Skin of body (tissue), 2 donors: ENCODE data around the gene ELMO1. TPM values are rescaled to one million over a fixed set of nuclear protein-coding genes. Genes with fewer than 3 reads are reported as not detected.

Experiments used
- DNase-seq: peaks from one replicate; lab custom pipeline; 2025; lab: John Stamatoyannopoulos, UW
- total RNA-seq: library from RNA; depleted of rRNA; stranded (reverse); fragments of >200 nt; gene quantifications from one replicate; pipeline ENCODE4 v1.2.3, GENCODE V29; 2014

The ELMO1 gene
- total RNA-seq, 1 donor from 2014 or later, result 37.9 TPM

- no peak for DNase-seq
These were observed 520.4 kb downstream of the ELMO1 start for GRCh38 chr7:36928311-36928710.

DNA sequence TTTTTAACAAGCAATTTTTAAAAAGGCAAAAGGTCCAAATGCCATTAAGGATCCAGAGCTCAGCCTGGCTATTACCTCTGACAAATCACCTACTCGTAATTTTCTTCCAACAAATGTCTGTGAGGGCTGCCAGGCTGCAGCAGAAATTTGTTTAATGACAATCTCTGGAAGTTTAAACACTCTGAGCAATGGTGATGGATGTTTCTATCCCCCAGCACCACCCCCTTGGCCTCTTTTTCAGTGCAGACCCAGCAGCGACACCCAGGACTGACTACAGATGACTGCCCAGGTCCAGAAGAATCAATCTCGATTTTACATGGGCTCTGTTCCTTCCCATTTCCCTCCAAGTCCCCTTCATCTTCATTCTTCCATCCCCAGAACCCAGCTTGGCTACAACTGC, 523.0 kb downstream of the ELMO1 start:
- DNase-seq, result no peak

DNA sequence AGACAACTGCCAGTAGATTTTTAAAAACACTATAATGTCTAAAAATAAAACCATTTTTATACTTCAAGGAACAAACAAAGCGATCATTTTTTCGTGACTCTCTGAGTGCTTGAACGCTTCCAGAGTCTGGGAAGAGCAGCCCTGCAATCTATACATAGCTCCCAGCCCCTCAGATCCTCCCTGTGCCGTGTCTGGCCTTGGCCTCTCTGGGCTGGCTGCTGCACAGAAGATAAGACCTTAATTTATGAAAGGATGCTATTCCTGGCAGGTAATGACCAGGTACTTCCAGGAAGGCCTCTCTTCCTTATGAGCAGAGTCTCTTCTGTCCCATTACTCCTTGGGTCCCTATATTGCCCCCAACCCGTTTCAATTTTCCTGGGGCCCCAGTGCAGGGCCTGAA, 523.5 kb downstream of the ELMO1 start:
- DNase-seq, result no peak

GRCh38 chr7:36923943-36924436, 524.7 kb downstream of the ELMO1 start:
- DNase-seq, result no peak

- no peak for DNase-seq
These were observed 525.5 kb downstream of the ELMO1 start for GRCh38 chr7:36923185-36923584.

GRCh38 chr7:36920433-36920832, 528.2 kb downstream of the ELMO1 start:
- DNase-seq, result no peak

DNA sequence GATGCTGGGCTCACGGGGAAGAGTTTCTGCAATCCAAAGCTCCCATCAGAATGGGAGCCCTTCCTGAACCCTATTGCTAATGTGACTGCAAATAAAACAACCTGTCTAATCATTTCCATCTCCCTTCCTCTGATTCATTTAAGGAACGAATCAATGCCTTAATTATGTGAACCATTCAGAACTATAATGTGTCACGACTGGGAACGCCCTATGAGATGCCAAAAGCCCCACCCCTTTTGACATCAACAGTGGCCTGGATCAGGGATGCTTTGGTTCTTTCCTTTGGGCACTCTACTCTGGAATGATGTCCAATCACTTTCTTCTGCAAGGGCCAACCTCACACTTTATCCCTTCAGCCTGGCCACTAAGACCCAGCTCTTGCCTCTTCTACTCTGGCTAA, 528.9 kb downstream of the ELMO1 start:
- DNase-seq, result no peak

- no peak for DNase-seq
These were observed 530.1 kb downstream of the ELMO1 start for GRCh38 chr7:36918591-36918990.

DNA sequence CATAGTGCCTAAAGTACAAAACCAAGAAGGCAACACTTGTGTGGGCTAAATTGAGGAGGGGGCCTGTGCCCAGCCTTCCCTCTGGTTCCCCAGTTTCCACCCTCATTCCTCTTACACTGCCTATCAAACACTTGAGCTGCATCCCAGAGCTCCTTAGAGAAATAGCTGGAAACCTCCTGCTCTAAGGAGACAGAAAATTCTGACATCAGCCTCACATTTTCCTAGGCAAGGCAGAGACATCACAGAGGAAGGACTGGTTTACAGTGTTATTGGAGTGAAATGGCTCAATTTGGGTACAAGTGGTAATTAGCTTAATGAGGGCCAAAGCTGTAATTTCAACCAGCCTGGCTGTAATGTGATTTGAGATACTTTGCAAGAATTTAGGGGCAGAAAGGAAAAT, 532.0 kb downstream of the ELMO1 start:
- DNase-seq, result no peak

DNA sequence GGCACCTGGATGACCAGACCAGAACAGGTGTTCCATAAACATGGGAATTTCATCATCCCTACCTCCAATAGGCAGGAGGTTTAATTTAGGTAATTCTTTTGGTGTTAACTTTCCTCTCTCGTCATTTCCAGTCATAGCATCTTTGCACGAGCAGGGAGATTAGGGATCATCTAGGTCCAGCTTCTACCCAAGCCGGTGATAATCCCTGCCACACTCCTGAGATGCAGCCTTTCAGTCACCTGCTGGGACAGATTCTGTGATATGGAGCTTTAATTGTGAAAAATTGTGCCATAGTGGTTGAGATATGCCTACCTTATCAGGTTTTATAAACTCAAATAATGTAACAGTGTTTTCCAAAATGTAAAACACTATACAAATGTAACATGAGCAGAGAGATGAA, 532.5 kb downstream of the ELMO1 start:
- DNase-seq, result no peak

DNA sequence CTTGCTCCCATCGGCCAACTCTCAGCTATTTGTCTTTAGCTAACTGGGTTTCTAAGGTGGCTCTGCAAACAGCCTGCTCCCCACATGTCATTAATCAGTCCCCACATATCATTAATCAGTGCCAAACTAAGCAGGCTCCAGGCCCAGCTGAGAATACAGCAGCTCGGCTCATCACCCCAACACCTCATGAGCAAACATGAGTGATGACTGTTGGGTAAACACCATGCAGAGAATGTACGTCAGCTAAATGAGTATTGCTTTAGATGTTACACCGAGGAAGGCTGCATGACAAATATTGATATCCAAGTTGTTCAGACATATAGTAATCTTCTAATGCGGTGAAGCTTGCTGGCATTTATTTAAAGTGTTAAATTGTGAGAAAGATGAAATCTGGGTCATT, 536.9 kb downstream of the ELMO1 start:
- no peak for DNase-seq

DNA sequence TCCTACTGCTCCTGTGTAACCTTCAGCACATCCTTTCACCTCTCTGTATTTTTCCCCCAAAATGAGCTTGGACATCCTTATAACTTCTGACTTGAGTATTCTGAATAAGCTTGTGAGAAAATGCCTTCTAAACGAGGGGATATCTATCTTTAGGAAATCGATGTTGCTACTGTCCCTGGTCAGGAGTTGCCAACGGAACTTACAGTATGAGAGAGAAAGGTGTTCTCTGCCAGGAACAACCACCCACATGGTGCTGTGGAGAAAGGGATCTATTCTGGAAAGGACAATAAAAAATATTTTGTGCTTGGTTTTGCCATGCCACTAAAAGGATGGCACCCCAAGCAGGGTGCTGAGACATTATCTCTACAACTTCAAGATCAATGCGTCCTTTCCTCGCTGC, 537.8 kb downstream of the ELMO1 start:
- DNase-seq, result no peak

DNA sequence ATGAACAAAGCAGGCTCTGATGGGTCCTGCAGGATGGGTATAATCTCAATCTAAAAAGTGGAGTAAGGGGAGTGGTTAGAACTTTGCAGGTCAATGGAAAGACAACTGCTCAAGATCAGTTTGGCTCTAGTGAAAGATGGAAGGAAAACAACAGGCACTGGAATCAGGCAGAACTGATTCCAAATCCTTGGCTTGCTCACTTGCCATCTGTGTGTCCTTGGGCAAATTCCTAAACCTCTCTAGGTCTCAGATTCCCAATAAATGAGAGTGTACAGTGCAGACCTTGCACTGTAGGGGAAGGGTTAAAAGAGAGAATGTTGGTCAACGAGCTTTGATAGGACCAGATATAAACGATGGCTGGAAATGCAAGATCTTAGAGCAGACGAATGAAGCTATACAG, 538.3 kb downstream of the ELMO1 start:
- no peak for DNase-seq

DNA sequence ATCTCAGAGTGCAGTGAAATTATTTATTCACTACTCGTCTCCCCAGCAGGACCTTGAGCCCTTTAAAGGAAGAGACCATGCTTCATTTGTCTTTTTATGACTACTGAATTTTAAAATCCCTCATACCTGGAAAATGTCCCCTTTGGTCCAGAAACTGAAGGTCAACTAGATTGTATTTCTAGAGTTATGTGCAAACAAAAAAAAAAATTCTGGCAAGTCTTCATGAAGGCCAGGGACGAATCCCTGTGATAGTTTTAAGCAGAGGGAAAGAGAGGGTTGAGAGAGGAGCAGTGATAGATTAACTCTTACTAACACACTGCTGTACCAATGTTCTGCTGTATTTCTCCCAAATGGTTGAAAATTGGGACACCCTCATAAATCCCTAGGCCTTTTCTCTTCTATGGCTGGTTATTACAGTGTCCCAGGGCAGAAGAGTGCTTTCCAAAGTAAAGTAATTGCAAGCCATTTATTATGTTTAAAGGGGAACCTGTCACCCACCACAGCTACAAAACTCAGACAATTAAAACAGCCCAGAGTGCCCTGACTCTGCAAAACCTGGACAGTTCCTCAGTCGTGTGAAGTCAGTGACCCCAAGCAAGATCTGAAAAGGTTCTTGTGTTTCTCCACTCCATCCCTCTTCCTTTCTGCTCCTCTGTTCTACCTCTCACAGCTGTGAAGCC, 541.6 kb downstream of the ELMO1 start:
- DNase-seq, result no peak

DNA sequence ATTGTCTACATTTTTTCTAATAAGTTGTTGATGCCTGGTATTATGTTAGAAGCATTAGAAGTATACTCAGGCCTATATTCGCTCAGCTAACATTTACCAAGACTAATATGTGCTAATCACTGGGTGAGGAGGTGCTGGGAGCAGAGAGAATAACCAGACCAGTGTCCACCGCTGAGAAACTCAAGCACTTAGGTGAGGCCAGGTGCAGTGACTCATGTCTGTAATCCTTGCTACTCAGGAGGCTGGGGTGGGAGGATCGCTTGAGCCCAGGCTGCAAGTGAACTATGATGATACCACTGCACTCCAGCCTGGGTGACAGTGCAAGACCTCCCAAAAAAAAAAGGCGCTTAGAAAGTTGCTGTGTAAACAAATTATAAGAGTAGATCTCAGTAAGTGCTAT, 542.2 kb downstream of the ELMO1 start:
- no peak for DNase-seq

DNA sequence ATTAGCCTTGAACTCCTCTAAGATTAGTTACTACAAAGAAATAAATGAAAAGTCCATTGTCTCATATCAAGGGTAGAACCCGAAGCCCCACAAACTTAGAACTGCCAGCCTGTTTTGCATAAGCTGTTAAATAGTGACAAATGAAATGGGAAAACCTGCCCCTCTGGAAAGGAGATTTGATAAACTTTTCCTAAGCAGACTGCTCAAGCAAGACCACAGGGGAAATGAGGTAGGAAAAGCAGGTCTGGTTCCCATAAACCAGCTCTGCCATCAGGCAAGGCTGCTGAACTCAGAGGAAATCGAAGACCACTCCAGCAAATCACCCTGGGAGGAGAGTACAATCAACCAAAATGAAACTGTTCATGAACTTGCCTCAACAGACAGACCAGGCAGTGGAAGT, 542.8 kb downstream of the ELMO1 start:
- no peak for DNase-seq

DNA sequence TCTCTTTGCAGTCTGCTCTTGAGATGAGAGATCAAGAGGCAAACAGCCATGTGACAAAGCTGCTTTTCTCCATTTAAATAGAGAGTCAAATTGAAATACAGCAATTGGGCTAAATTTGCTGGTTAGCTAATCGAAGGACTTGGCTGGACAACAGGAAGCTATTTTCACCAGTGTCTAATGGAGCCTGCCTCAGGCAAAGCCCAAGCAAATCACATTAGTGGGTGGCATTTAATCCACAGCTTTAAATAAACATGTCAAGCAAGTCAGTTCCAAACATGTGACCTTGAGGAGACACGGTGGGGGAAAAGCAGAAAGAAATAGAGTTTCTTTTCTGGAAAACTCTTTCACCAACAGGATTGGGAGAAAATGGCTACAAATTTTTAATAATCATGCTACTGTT, 543.9 kb downstream of the ELMO1 start:
- DNase-seq, result no peak

DNA sequence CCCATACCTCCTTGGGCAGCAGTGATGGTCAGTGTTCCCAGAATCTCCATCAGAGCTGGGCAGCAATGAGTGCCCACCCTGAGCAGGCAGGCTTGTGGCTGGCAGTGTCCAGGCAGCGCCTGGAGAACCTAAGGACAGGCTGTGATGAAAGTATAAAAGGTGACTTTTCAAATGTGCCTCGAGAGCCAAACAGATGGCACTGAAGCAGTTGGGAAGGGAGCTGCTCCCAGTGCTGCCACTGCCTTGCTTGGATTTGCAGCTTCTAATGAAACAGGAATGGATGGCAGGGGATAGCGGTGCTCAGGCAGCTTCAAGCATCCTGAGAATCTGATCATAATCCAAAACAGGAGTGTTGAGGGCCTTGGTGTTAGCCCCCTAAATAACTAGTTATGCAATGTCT, 544.6 kb downstream of the ELMO1 start:
- DNase-seq, result no peak

DNA sequence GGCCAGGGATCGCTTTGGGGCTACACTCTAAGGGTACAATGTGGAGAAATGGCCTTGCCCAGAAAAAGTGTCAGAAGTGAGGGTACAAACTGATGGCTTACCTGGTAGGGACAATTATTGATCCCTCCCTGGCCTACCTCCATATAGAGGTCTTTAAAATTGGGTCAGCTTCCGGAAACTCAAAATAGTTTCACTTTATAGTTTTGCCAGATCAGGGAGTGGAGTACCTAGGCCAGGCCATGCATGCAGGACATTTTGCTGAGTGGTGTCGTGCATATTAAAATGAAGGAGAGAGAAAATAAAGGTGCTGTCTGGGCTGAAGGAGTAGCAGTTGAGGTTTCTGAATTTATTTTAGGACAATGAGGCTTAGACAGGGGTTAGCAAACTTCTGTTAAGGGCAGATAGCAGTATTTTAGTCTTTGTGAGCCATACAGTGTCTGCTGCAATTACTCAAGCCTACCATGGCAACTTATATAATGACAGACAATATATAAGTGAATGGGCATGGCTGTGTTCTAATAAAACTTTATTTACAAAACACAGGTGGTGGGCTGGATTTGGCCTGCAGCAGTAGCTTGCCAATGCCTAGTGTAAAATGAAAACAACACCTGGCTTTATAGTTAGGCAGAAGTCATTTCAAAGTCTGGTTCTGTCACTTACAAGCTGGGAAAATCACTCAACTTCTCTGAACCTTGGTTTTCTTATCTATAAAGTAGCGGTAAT, 547.5 kb downstream of the ELMO1 start:
- DNase-seq, result no peak

GRCh38 chr7:36898186-36898585, 550.5 kb downstream of the ELMO1 start:
- no peak for DNase-seq

DNA sequence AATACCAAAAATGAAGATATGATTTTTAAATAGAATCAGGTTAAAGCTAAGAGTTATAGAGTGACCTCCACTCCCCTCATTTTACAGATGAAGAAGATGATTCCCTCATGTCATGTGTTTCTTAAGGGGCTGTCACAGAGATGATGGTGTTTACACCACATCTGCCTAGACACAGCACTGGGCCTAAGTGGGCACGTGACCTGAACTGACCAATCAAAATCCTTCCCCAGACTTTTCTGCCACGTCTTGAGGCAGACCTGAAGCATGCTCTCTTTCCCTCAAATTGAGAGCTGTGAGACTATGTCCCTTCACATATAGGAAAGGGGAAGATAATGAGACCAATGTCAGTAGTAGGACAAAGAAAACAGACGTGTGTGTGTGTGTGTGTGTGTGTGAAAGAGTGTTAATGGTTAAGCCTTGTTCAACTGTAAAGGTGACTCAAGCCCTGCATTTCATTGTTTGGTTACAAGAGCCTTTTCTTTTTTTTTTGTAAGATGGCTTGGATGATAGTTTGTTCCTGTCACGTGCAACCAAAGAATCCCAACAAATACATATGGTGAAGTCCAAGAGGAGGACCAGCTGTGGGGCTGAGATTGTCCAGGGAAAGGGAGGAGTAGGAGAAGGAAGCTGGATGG, 551.6 kb downstream of the ELMO1 start:
- no peak for DNase-seq

GRCh38 chr7:36896418-36896817, 552.2 kb downstream of the ELMO1 start:
- no peak for DNase-seq

DNA sequence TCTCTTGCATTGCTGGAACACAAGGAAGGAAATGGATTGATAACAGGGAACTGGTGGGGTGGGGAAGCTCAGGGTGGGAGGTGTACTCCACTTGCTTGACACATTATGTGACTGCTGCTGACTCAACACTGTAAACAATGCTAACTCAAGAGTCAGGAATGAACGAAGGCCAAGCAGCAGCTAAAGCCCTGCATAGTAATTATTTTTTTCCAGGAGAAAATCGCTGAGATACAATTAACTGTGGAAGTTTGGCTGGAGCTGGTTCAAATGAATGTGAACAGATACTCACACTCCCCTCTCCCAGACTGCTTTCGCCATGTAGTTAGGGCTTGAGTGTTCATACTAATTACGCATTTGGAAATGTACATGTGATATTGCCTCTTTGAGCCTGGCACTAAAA, 553.5 kb downstream of the ELMO1 start:
- DNase-seq, result no peak
